Loucy (cell line): ENCODE results near the gene IGFL4.

Source experiments
- H2AFZ ChIP-seq: fragments of 200-600 bp; sonication (generic); 2 replicates; pipeline ENCODE4 v1.6.0; 2016; ENCODE audit warnings: antibody characterized with exemption, mild to moderate bottlenecking, low read length, moderate library complexity
- H3F3A ChIP-seq: fragments of 200-600 bp; 2 replicates; pipeline ENCODE4 v1.6.0; 2016; ENCODE audit warnings: antibody characterized with exemption, low read depth, mild to moderate bottlenecking
- H3K27me3 ChIP-seq: fragments of 200-600 bp; sonication (generic); 2 replicates; pipeline ENCODE4 v1.6.1; 2014; ENCODE audit warnings: low read length, mild to moderate bottlenecking; ENCODE audit not compliant: insufficient read depth, poor library complexity, severe bottlenecking
- H3K36me3 ChIP-seq: fragments of 200-600 bp; sonication (generic); 2 replicates; pipeline ENCODE4 v1.6.1; 2016; ENCODE audit warnings: low read length; ENCODE audit not compliant: insufficient read depth
- H3K4me1 ChIP-seq: fragments of 200-600 bp; sonication (generic); 2 replicates; pipeline ENCODE4 v1.5.1; 2014; ENCODE audit warnings: low read length, mild to moderate bottlenecking; ENCODE audit not compliant: insufficient read depth, poor library complexity, severe bottlenecking
- H3K4me2 ChIP-seq: fragments of 200-600 bp; sonication (generic); 2 replicates; pipeline ENCODE4 v1.6.0; 2014; ENCODE audit warnings: antibody characterized with exemption, low read length, low read depth, mild to moderate bottlenecking; ENCODE audit not compliant: poor library complexity, severe bottlenecking
- H3K4me3 ChIP-seq: fragments of 200-600 bp; sonication (generic); 2 replicates; pipeline ENCODE4 v1.5.1; 2014; ENCODE audit warnings: low read length, mild to moderate bottlenecking, mixed read lengths; ENCODE audit not compliant: poor library complexity, severe bottlenecking
- H3K79me2 ChIP-seq: fragments of 200-600 bp; sonication (generic); 2 replicates; pipeline ENCODE4 v1.6.1; 2014; ENCODE audit warnings: low read length; ENCODE audit not compliant: insufficient read depth
- H3K9ac ChIP-seq: fragments of 200-600 bp; sonication (generic); 2 replicates; pipeline ENCODE4 v1.6.0; 2014; ENCODE audit warnings: mild to moderate bottlenecking, low read depth, low read length, moderate library complexity; ENCODE audit not compliant: poor library complexity, severe bottlenecking
- H3K9me2 ChIP-seq: fragments of 200-600 bp; sonication (generic); replicated peaks from 2 replicates; pipeline ENCODE4 v1.6.1; 2016; ENCODE audit warnings: low read depth, low read length, mixed read lengths
- H3K9me3 ChIP-seq: fragments of 200-600 bp; sonication (generic); 2 replicates; pipeline ENCODE4 v1.6.1; 2014; ENCODE audit warnings: mild to moderate bottlenecking, antibody characterized with exemption, low read length, low read depth; ENCODE audit not compliant: insufficient read depth
- H4K20me1 ChIP-seq: fragments of 200-600 bp; sonication (generic); 2 replicates; pipeline ENCODE4 v1.6.0; 2014; ENCODE audit warnings: antibody characterized with exemption, low read length, mild to moderate bottlenecking; ENCODE audit not compliant: insufficient read depth, poor library complexity, severe bottlenecking
- CTCF ChIP-seq: fragments of 200-600 bp; sonication (generic); conservative IDR thresholded peaks from 2 replicates; pipeline ENCODE4 v1.5.1; 2014; ENCODE audit warnings: mild to moderate bottlenecking, antibody characterized with exemption, low read length
- EZH2phosphoT487 ChIP-seq: fragments of 200-600 bp; IDR thresholded peaks from 2 replicates; pipeline ENCODE4 v1.6.1; 2018; ENCODE audit warnings: antibody characterized with exemption, mild to moderate bottlenecking, moderate library complexity, borderline replicate concordance

Gene IGFL4

GRCh38 chr19:46016426-46017094 is 24.2 kb downstream of the IGFL4 start:
- no peak overlapping the region for H3K4me3 ChIP-seq
- peak; percentile 64 for TF ChIP-seq CTCF
- no peak for TF ChIP-seq EZH2phosphoT487
- H3K27me3 ChIP-seq, result no peaks in the 10 kb centered on the region
- H3F3A ChIP-seq, result no peaks in the 10 kb centered on the region
- no peaks in the 10 kb centered on the region for H3K4me1 ChIP-seq
- no peaks in the 10 kb centered on the region for H4K20me1 ChIP-seq
- no peak overlapping the region for H3K9ac ChIP-seq
- H3K9me2 ChIP-seq, result no peaks in the 10 kb centered on the region
- no peaks in the 10 kb centered on the region for H3K9me3 ChIP-seq
- peaks cover 5% of the 10 kb centered on the region; the same call in 1 of the 2 replicates for H3K36me3 ChIP-seq
- no peaks in the 10 kb centered on the region for H3K79me2 ChIP-seq
- no peak overlapping the region for H2AFZ ChIP-seq
- H3K4me2 ChIP-seq, result peak overlapping the region; percentile 44

GRCh38 chr19:46015687-46016425 is 24.9 kb downstream of the IGFL4 start:
- H3K9me3 ChIP-seq, result no peaks in the 10 kb centered on the region
- no peak for TF ChIP-seq CTCF
- no peak for TF ChIP-seq EZH2phosphoT487
- no peaks in the 10 kb centered on the region for H3F3A ChIP-seq
- no peak overlapping the region for H3K4me2 ChIP-seq
- H4K20me1 ChIP-seq, result no peaks in the 10 kb centered on the region
- H3K36me3 ChIP-seq, result peaks cover 5% of the 10 kb centered on the region; the same call in 1 of the 2 replicates
- H3K9ac ChIP-seq, result no peak overlapping the region
- H2AFZ ChIP-seq, result no peak overlapping the region
- no peaks in the 10 kb centered on the region for H3K9me2 ChIP-seq
- no peaks in the 10 kb centered on the region for H3K79me2 ChIP-seq
- no peaks in the 10 kb centered on the region for H3K27me3 ChIP-seq
- H3K4me3 ChIP-seq, result no peak overlapping the region
- no peaks in the 10 kb centered on the region for H3K4me1 ChIP-seq

GRCh38 chr19:46014941-46015686 is 25.7 kb downstream of the IGFL4 start:
- H3F3A ChIP-seq, result no peaks in the 10 kb centered on the region
- TF ChIP-seq EZH2phosphoT487 (no peak), CTCF (no peak)
- no peak overlapping the region for H2AFZ ChIP-seq
- no peaks in the 10 kb centered on the region for H3K27me3 ChIP-seq
- H3K79me2 ChIP-seq, result no peaks in the 10 kb centered on the region
- H3K4me2 ChIP-seq, result no peak overlapping the region
- H3K4me1 ChIP-seq, result no peaks in the 10 kb centered on the region
- no peak overlapping the region for H3K9ac ChIP-seq
- H3K4me3 ChIP-seq, result no peak overlapping the region
- H3K36me3 ChIP-seq, result peaks cover 8% of the 10 kb centered on the region; the same call in 1 of the 2 replicates
- H3K9me2 ChIP-seq, result no peaks in the 10 kb centered on the region
- no peaks in the 10 kb centered on the region for H3K9me3 ChIP-seq
- no peaks in the 10 kb centered on the region for H4K20me1 ChIP-seq
